HepG2 (cell line): Measurements from ENCODE around the gene ECHS1. TPM values are rescaled to one million over a fixed set of nuclear protein-coding genes. Genes with fewer than 3 reads are reported as not detected.
A peak's percentile ranks its signal among the peaks of the same experiment; 100 is the strongest.

ENCODE experiments used
- HNF4A ChIP-seq: sonication (generic); formaldehyde crosslinking; IDR thresholded peaks from 2 replicates; pipeline ENCODE4 v1.4.0; 2020; ENCODE audit warnings: missing genetic modification reagents
- IKZF4 ChIP-seq: sonication (generic); formaldehyde crosslinking; IDR thresholded peaks from 2 replicates; pipeline ENCODE4 v1.5.1; 2020; ENCODE audit warnings: borderline replicate concordance, mild to moderate bottlenecking, low read depth, missing genetic modification reagents; ENCODE audit errors: not compliant biosample characterization
- ZNF687 ChIP-seq: sonication (generic); formaldehyde crosslinking; IDR thresholded peaks from 2 replicates; pipeline ENCODE4 v1.5.1; 2020; ENCODE audit warnings: mild to moderate bottlenecking, missing genetic modification reagents, moderate library complexity
- polyA plus RNA-seq, 8 experiments: library from polyadenylated mRNA; depleted of rRNA in 3 of 8; stranded (reverse) in 7 of 8; unstranded in 1 of 8; fragments of >200 nt; fragmentation: Illumina TruSeq in 4 of 8; extraction: Trizol in 4 of 8; gene quantifications; 2 replicates each; pipeline versions ENCODE4 v1.2.1 to v1.2.3, GENCODE V29; 2011 to 2016; ENCODE audit warnings: low read depth in 4 of 8, missing spikeins in 1 of 8, mixed read lengths in 1 of 8; ENCODE audit not compliant: insufficient read depth in 1 of 8
- total RNA-seq, 5 experiments: library from RNA; depleted of rRNA; stranded (reverse); fragments of >200 nt; fragmentation: Illumina TruSeq; extraction: Trizol; gene quantifications; 2 replicates each; pipeline ENCODE4 v1.2.3, GENCODE V29; 2016; ENCODE audit warnings: low read depth in 1 of 5
- TF ChIP-seq, protein P1 (sequence below): sonication (generic); formaldehyde crosslinking; conservative IDR thresholded peaks from 2 replicates; pipeline ENCODE4 v1.4.0; 2020; ENCODE audit warnings: mild to moderate bottlenecking, missing genetic modification reagents, moderate library complexity
- TF ChIP-seq, protein P2 (sequence below): sonication (generic); formaldehyde crosslinking; IDR thresholded peaks from 2 replicates; pipeline ENCODE4 v1.8.1; 2023; ENCODE audit warnings: mild to moderate bottlenecking, moderate library complexity, missing genetic modification reagents

ECHS1 gene
- total and polyA plus RNA-seq, 2 of the 13 experiments (the other 11 are each of a cell fraction or from before 2014, with no cell fraction given), result 32.7 to 195 TPM

GRCh38 chr10:133359972-133360610 lies 13.1 kb downstream of the ECHS1 start (continued):
- TF ChIP-seq HNF4A, result peak; percentile 41; the same call in 1 of the 2 replicates
- TF ChIP-seq, protein P1, sequence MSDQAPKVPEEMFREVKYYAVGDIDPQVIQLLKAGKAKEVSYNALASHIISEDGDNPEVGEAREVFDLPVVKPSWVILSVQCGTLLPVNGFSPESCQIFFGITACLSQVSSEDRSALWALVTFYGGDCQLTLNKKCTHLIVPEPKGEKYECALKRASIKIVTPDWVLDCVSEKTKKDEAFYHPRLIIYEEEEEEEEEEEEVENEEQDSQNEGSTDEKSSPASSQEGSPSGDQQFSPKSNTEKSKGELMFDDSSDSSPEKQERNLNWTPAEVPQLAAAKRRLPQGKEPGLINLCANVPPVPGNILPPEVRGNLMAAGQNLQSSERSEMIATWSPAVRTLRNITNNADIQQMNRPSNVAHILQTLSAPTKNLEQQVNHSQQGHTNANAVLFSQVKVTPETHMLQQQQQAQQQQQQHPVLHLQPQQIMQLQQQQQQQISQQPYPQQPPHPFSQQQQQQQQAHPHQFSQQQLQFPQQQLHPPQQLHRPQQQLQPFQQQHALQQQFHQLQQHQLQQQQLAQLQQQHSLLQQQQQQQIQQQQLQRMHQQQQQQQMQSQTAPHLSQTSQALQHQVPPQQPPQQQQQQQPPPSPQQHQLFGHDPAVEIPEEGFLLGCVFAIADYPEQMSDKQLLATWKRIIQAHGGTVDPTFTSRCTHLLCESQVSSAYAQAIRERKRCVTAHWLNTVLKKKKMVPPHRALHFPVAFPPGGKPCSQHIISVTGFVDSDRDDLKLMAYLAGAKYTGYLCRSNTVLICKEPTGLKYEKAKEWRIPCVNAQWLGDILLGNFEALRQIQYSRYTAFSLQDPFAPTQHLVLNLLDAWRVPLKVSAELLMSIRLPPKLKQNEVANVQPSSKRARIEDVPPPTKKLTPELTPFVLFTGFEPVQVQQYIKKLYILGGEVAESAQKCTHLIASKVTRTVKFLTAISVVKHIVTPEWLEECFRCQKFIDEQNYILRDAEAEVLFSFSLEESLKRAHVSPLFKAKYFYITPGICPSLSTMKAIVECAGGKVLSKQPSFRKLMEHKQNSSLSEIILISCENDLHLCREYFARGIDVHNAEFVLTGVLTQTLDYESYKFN, result peak; percentile 66
- peak; percentile 14 for TF ChIP-seq IKZF4 (CRISPR knock-in tag)
- TF ChIP-seq ZNF687 (CRISPR knock-in tag), result peak; percentile 81
- TF ChIP-seq, protein P2, sequence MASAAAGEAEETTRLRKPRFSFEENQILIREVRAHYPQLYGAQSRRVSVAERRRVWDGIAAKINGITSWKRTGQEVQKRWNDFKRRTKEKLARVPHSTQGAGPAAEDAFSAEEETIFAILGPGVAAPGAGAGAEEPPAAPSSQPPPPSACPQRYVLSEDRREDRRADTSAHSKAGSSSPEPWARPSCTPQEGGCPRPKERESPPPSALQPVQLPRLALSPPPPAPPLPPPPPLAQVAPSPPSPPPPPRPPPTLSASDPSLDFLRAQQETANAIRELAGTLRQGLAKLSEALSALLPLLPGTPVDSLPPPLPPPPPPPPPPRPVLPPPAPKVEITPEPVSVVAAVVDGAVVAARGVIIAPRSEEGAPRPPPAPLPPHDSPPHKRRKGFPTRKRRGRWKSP, result 0 out of 2 replicates have a peak, but pooled peaks have one; percentile 48
